H1 (cell line): ENCODE data around the gene SLC22A23. TPM values are rescaled to one million over a fixed set of nuclear protein-coding genes. Genes with fewer than 3 reads are reported as not detected.
A peak's percentile ranks its signal among the peaks of the same experiment; 100 is the strongest.

Experiments
- CTCF ChIA-PET: fragments of 300-600 bp; sonication (Branson Sonifier 250); formaldehyde crosslinking; loops from one replicate; lab custom pipeline; 2021; ENCODE audit not compliant: partially characterized antibody; lab: Charles Lee
- POLR2A ChIA-PET: fragments of 300-600 bp; sonication (Branson Sonifier 250); formaldehyde crosslinking; loops from one replicate; lab custom pipeline; 2021; ENCODE audit warnings: inconsistent platforms; ENCODE audit not compliant: partially characterized antibody; lab: Charles Lee
- DNase-seq, 2 experiments: peaks; one replicate each; pipeline versions ENCODE4 v3.0.0 to v3.0.0-alpha.2; 2010 to 2022; ENCODE audit warnings: low spot score in 2 of 2, low read depth in 1 of 2, mixed read lengths in 1 of 2
- FAIRE-seq: peaks from 2 replicates; lab custom pipeline; 2011; peaks lifted over from hg19 to GRCh38; lab: Jason Lieb, UNC
- H2AFZ ChIP-seq: 2 replicates; pipeline ENCODE4 v1.8.1; 2012; ENCODE audit warnings: low read length, inconsistent platforms
- H2AK5ac ChIP-seq: 2 replicates; pipeline ENCODE4 v1.6.1; 2013; ENCODE audit warnings: low read depth, low read length
- H2BK120ac ChIP-seq: replicated peaks from 2 replicates; pipeline ENCODE3; 2013; ENCODE audit warnings: low read depth, low read length, inconsistent platforms
- H2BK12ac ChIP-seq: 2 replicates; pipeline ENCODE4 v1.6.1; 2013; ENCODE audit warnings: low read depth, low read length
- H2BK15ac ChIP-seq: 2 replicates; pipeline ENCODE4 v1.6.1; 2013; ENCODE audit warnings: low read length
- H2BK20ac ChIP-seq: 2 replicates; pipeline ENCODE4 v1.6.1; 2013; ENCODE audit warnings: low read length
- H2BK5ac ChIP-seq: 2 replicates; pipeline ENCODE4 v1.6.1; 2013; ENCODE audit warnings: low read depth, low read length
- H3K14ac ChIP-seq: 2 replicates; pipeline ENCODE4 v1.6.1; 2013; ENCODE audit warnings: inconsistent platforms; ENCODE audit not compliant: insufficient read length
- H3K18ac ChIP-seq: 2 replicates; pipeline ENCODE4 v1.6.1; 2013; ENCODE audit warnings: low read length; ENCODE audit errors: extremely low read depth
- H3K23ac ChIP-seq: 2 replicates; pipeline ENCODE4 v1.6.1; 2013; ENCODE audit warnings: inconsistent platforms; ENCODE audit not compliant: insufficient read length
- H3K23me2 ChIP-seq: 2 replicates; pipeline ENCODE4 v1.6.1; 2013; ENCODE audit warnings: low read depth, low read length
- H3K27ac ChIP-seq: 2 replicates; pipeline ENCODE4 v1.6.1; 2011; ENCODE audit warnings: low read depth, low read length, inconsistent platforms
- H3K27me3 ChIP-seq, 4 experiments: replicated peaks in 1 of 4; 1 replicate in 1 of 4; 2 replicates in 3 of 4; pipeline versions ENCODE4 v1.6.1 to v1.8.1; 2011 to 2013; ENCODE audit warnings: low read length in 3 of 4, mild to moderate bottlenecking in 3 of 4, inconsistent platforms in 2 of 4, mixed read lengths in 2 of 4, moderate library complexity in 1 of 4; ENCODE audit not compliant: control insufficient read depth in 3 of 4, insufficient read depth in 3 of 4; ENCODE audit errors: extremely low read depth in 1 of 4
- H3K36me3 ChIP-seq, 4 experiments: 2 replicates each; pipeline versions ENCODE4 v1.6.1 to v1.8.1; 2011 to 2013; ENCODE audit warnings: mild to moderate bottlenecking in 4 of 4, low read length in 3 of 4, moderate library complexity in 2 of 4, control low read depth in 1 of 4, inconsistent platforms in 1 of 4; ENCODE audit not compliant: insufficient read depth in 4 of 4, control insufficient read depth in 2 of 4
- H3K4ac ChIP-seq: replicated peaks from 2 replicates; pipeline ENCODE3; 2013; ENCODE audit warnings: low read length, low read depth, mixed read lengths, inconsistent platforms; ENCODE audit not compliant: insufficient read length
- H3K4me1 ChIP-seq, 4 experiments: replicated peaks in 1 of 4; 1 replicate in 1 of 4; 2 replicates in 3 of 4; pipeline versions ENCODE4 v1.6.1 to v1.8.1; 2011 to 2013; ENCODE audit warnings: low read length in 3 of 4, inconsistent platforms in 2 of 4, mixed read lengths in 1 of 4; ENCODE audit not compliant: insufficient read depth in 4 of 4, control insufficient read depth in 3 of 4
- H3K4me2 ChIP-seq, 2 experiments: 2 replicates each; pipeline versions ENCODE4 v1.6.1 to v1.8.1; 2011 to 2013; ENCODE audit warnings: low read depth in 2 of 2, low read length in 2 of 2, control low read depth in 1 of 2, inconsistent platforms in 1 of 2, mild to moderate bottlenecking in 1 of 2; ENCODE audit not compliant: insufficient read depth in 1 of 2
- H3K4me3 ChIP-seq, 4 experiments: fragments of 200-600, 300-600 bp in 1 of 4; sonication (generic), shearing (Covaris generic), sonication (Bioruptor Twin) in 1 of 4; 2 replicates each; pipeline versions ENCODE4 v1.5.1 to v1.8.1; 2011 to 2016; ENCODE audit warnings: low read length in 4 of 4, low read depth in 3 of 4, control low read depth in 2 of 4, inconsistent platforms in 2 of 4, mild to moderate bottlenecking in 2 of 4, mixed read lengths in 1 of 4, moderate library complexity in 1 of 4; ENCODE audit not compliant: insufficient read depth in 2 of 4; ENCODE audit errors: extremely low read depth in 1 of 4
- H3K56ac ChIP-seq: replicated peaks from 2 replicates; pipeline ENCODE3; 2013; ENCODE audit warnings: low read depth, mild to moderate bottlenecking, mixed read lengths, low read length, inconsistent platforms; ENCODE audit not compliant: insufficient read length
- H3K79me1 ChIP-seq: 2 replicates; pipeline ENCODE4 v1.6.1; 2013; ENCODE audit warnings: low read depth, low read length, control low read depth
- H3K79me2 ChIP-seq, 2 experiments: 2 replicates each; pipeline versions ENCODE4 v1.6.1 to v1.8.1; 2012 to 2013; ENCODE audit warnings: low read length in 2 of 2, mild to moderate bottlenecking in 2 of 2, inconsistent platforms in 1 of 2; ENCODE audit not compliant: insufficient read depth in 2 of 2, control insufficient read depth in 1 of 2
- H3K9ac ChIP-seq, 4 experiments: replicated peaks in 1 of 4; 1 replicate in 1 of 4; 2 replicates in 3 of 4; pipeline versions ENCODE4 v1.6.1 to v1.8.1; 2011 to 2013; ENCODE audit warnings: low read depth in 3 of 4, low read length in 3 of 4, control low read depth in 2 of 4, mild to moderate bottlenecking in 2 of 4, moderate library complexity in 2 of 4, inconsistent platforms in 1 of 4; ENCODE audit errors: extremely low read depth in 1 of 4
- H3K9me3 ChIP-seq, 2 experiments: 2 replicates each; pipeline versions ENCODE4 v1.6.1 to v1.8.1; 2012 to 2013; ENCODE audit warnings: mild to moderate bottlenecking in 2 of 2, moderate library complexity in 2 of 2, control low read depth in 1 of 2, inconsistent platforms in 1 of 2, low read depth in 1 of 2, low read length in 1 of 2, mixed read lengths in 1 of 2; ENCODE audit not compliant: insufficient read depth in 2 of 2
- H4K20me1 ChIP-seq, 2 experiments: replicated peaks in 1 of 2; 2 replicates each; pipeline versions ENCODE3 to v1.8.1; 2011 to 2013; ENCODE audit warnings: inconsistent platforms in 2 of 2, low read length in 2 of 2, mild to moderate bottlenecking in 1 of 2; ENCODE audit not compliant: insufficient read depth in 2 of 2, control insufficient read depth in 1 of 2
- H4K5ac ChIP-seq: 2 replicates; pipeline ENCODE4 v1.6.1; 2013; ENCODE audit warnings: low read length, low read depth, mixed read lengths, inconsistent platforms; ENCODE audit not compliant: insufficient read length
- H4K8ac ChIP-seq: 2 replicates; pipeline ENCODE4 v1.8.0; 2013; ENCODE audit warnings: mild to moderate bottlenecking, moderate library complexity, low read length, inconsistent platforms; ENCODE audit not compliant: insufficient read depth; ENCODE audit errors: extremely low read depth
- H4K91ac ChIP-seq: replicated peaks from 2 replicates; pipeline ENCODE3; 2013; ENCODE audit warnings: low read length, mixed read lengths, inconsistent platforms; ENCODE audit not compliant: insufficient read length
- BRCA1 ChIP-seq: IDR thresholded peaks from 2 replicates; pipeline ENCODE4 v1.6.1; 2012; ENCODE audit warnings: low read depth, low read length, improper control_type of control experiment
- KDM1A ChIP-seq: fragments of 200-600, 300-600 bp; sonication (generic); IDR thresholded peaks from 2 replicates; pipeline ENCODE4 v1.7.1; 2016; ENCODE audit warnings: mild to moderate bottlenecking, low read length, borderline replicate concordance
- WGBS, 2 experiments: shearing (Covaris generic) in 1 of 2; methylation state at CpG; one replicate each; pipeline versions ENCODE4 v1.1.6 to v1.1.7; 2013 to 2015; ENCODE audit warnings: low lambda C conversion rate in 2 of 2, mixed read lengths in 2 of 2, inconsistent platforms in 1 of 2, low coverage in 1 of 2, missing lambda C conversion rate in 1 of 2; ENCODE audit not compliant: insufficient replicate concordance in 2 of 2, insufficient coverage in 1 of 2, insufficient read length in 1 of 2; ENCODE audit errors: extremely low coverage in 1 of 2, missing lambda C conversion rate in 1 of 2; 5-methylcytosine and 5-hydroxymethylcytosine counted together
- polyA plus RNA-seq, 7 experiments: library from polyadenylated mRNA; depleted of rRNA in 3 of 7; stranded (reverse) in 5 of 7; unstranded in 2 of 7; fragments of >200 nt in 5 of 7; fragments of 200-250 nt in 2 of 7; gene quantifications; 1 replicate in 5 of 7; 2 replicates in 1 of 7; 4 replicates in 1 of 7; pipeline versions ENCODE4 v1.2.1 to v1.2.3, GENCODE V29; 2011 to 2013; ENCODE audit warnings: missing spikeins in 2 of 7, mixed read lengths in 2 of 7
- total RNA-seq: library from RNA; stranded (reverse); fragmentation: NEBNext Ultra II Directional; extraction: Animal tissue kit (Norgen Biotek cat#: 25700); gene quantifications from 2 replicates; pipeline ENCODE4 v1.2.1, GENCODE V29; 2021

SLC22A23 gene
- total and polyA plus RNA-seq, 2 of the 8 experiments (the other 6 are each of a cell fraction or from before 2014, with no cell fraction given), result 9.9 to 38.4 TPM

DNA sequence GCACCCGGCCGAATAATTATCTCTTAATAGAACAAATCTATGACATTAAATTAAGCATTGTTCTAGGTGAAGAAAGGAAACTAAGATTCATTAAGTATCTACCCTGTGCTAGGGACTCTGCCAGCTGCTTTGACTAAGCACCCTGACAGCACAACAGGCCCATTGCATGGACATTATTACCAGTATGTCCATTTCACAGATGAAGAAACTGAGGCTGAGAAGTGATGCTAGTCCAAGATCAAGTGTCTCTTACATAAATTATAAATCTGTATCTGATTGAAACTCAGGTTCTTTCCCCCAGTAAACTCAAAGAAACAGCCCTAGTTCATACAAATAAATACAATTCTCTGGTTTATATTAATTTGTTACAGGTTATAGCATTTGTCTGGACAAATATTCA is 31.3 kb downstream of the SLC22A23 start:
- no peak overlapping the region for H3K27ac ChIP-seq
- peaks cover 24 to 39% (median 32%) of the 10 kb centered on the region in 4 experiments for H3K4me1 ChIP-seq
- no peak overlapping the region for H3K23ac ChIP-seq
- no peak for DNase-seq
- no peak overlapping the region for H3K4me2 ChIP-seq
- no peak overlapping the region for H4K5ac ChIP-seq
- TF ChIP-seq BRCA1 (no peak), KDM1A (0 out of 2 replicates have a peak, but pooled peaks have one; percentile 19)
- TF ChIP-seq, all 59 proteins: peak for 1
- Histone ChIP-seq H3K9me3 (no peaks in the 10 kb centered on the region), H3K79me1 (peaks cover 9% of the 10 kb centered on the region), H2AFZ (no peak overlapping the region), H3K14ac (no peak overlapping the region), H2AK5ac (no peak overlapping the region), H2BK120ac (no peak overlapping the region), H2BK12ac (no peak overlapping the region; the same call in 1 of the 2 replicates), H2BK5ac (no peak overlapping the region), H4K20me1 (no peaks in the 10 kb centered on the region), H3K27me3 (no peaks in the 10 kb centered on the region), H4K91ac (no peak overlapping the region), H4K8ac (no peak overlapping the region), H3K18ac (no peak overlapping the region), H2BK15ac (no peak overlapping the region), H3K36me3 (no peaks in the 10 kb centered on the region), H3K23me2 (no peaks in the 10 kb centered on the region; the same call in 1 of the 2 replicates), H3K9ac (no peak overlapping the region), H3K79me2 (peaks cover 0 to 62% of the 10 kb centered on the region in 2 experiments; a peak in 2 of 4 replicates), H2BK20ac (peak overlapping the region; percentile 40; the same call in 1 of the 2 replicates), H3K4me3 (no peak overlapping the region), H3K56ac (no peak overlapping the region), H3K4ac (no peak overlapping the region)
- POLR2A ChIA-PET, result no interaction called here
- no peak for FAIRE-seq
- CTCF ChIA-PET, result interaction anchor here (1.6 to 3.3 kb wide), 4 partner anchors 10 to 137 kb away, joined by 3 to 23 read pairs (median 12); no protein-coding TSS in a partner anchor
- 93% methylated on average over 2 of the region's 2 CpGs; no CpG with 5 or more reads in 1 of the 2 experiments for WGBS, 2 experiments
